Stimulated activated CD8-positive, alpha-beta memory T cell treated with anti-CD3 and anti-CD28 coated beads, Interleukin-7, amount 100 ng/mL, for 4 hours (primary cell): ENCODE measurements around the gene ELMO1.

ENCODE experiments used
- DNase-seq, 2 donors: peaks; one replicate each; pipeline ENCODE4 v3.0.0-alpha.2; 2020; ENCODE audit warnings: low read depth in 2 of 2

Gene ELMO1

DNA sequence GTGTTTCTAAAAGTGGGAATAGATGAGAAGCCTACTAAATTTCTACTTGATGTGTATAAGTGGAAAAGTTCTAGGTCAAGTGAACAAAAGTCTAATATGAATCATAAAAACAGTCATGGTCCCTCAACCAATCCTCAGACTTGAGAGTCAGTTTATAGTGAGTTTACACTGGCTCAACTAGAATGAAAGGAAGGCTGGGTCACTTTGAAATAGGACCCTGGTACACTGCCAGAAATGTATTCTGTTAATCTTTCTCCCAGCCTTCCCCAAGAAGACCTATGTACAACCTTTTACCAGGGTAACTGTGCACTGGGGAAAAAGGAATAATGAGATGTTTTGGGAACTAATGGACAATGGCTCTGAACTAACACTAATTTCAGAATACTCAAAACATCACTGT, 17.3 kb downstream of the ELMO1 start:
- DNase-seq, result no peak

- DNase-seq, result no peak
Observed at GRCh38 chr7:37430640-37431039, 18.0 kb downstream of the ELMO1 start.

DNA sequence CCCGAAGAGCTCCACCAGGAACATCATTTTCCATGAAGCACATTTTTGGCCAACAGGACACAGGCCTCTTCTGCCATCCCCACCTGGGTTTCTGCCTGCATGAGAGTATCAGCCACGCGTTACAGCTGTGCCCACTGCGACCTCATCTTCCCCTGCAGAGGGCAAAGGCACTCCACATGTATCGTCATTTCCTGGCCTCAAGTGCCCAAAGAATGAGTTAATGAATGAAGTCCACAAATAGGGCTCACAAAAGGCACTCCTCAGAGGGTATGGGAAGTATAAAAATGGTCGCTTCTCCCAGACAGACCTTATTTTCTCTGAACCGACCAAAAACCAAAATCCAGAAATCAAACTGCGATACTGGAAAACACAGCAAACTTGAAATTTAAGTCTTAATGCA, 18.5 kb downstream of the ELMO1 start:
- DNase-seq, result no peak

DNA sequence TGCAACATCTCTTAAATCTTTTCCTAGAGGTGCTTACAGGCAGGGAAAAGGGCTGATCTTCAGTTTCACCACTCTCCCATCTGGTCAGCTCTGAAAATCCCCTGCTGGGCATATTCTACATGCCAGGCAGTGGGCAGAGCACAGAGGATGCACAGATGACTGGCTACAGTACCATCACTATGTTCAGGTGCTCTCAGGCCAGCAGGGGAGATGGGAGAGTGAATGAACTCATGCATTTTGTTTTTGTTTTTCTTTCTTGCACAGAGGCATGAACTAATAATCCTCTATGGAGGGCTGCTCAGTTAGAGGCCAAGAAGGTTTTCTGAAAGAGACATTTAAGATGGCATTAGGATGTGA, 19.3 kb downstream of the ELMO1 start:
- no peak for DNase-seq

DNA sequence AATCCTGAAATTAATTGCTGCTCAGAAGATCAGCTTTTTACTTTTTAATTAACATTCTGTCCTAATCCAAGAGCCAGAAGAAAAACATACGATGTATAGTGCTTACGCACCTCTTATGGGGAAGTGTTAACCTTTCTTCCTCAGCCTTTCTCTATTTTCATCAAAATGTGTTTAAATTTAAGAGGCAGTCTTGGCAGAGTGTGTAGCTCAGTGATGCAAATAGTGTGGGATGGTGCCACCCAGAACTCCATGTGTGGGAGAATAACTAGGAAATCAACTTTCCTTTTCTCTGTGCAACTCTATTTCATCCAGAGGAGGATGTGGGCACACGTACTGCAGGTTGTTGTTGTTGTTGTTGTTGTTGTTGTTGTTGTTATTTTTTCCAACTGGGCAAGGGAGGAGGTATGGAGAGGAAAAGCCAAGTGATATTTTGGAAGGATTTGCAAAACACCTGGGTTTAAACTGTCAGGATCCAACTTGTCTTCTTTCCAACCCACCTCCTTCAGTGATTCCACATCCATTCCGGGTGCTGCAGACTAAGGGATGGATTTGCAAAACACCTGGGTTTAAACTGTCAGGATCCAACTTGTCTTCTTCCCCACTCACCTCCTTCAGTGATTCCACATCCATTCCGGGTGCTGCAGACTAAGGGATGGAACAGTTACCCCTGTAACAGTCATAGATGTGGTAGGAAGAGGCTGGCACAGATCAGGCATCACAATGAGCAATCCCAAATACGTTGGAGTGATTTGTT, 19.8 kb downstream of the ELMO1 start:
- no peak for DNase-seq

DNA sequence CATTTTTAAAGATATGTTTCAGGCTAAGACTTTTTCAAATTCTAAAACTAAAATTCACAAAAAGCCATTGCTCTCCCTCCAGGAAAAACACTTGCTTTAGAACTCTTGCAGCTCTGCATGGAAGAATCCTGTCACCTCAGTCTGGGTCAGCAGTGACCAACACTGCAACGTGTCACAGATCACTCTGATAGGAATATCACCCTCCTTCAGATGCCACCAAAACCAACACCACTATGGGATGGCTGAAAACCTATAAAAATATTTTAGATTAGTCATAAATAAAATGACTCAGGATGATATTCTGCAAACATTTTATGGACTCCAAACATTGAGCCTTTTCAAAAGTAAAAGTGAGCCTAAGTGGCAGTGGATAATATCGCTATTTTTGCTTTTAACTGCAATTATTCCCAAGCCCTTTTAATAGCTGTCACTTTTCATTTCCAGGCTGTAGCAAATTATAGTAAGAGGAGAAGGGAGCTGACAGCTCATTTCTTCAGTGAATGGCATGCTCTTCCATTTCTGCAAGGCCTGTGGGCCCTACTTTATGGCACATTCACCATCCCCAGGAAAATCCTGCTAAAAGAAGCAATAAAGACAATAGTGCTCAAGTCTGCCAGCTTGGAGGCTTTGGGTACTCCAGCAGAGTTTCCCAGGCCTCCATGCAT, 21.3 kb downstream of the ELMO1 start:
- no peak for DNase-seq

DNA sequence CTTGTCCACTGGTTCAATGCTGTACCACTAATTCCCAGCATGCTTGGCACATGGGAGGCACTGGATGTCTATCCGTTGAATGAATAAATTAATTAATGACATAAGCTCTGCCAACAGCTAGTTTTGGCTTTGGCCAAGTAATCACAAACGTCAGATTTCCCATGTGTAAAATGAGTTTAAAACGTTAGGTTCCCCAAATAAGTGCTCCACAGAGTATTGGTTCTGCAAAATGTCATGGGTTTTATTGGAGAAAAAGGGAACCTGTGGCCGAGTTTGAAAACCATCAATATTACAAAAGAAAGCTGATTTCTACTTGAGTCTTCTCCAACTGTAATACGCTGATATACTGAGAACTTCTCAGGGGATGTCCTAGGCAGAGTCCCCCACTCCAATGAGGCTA, 23.2 kb downstream of the ELMO1 start:
- no peak for DNase-seq

DNA sequence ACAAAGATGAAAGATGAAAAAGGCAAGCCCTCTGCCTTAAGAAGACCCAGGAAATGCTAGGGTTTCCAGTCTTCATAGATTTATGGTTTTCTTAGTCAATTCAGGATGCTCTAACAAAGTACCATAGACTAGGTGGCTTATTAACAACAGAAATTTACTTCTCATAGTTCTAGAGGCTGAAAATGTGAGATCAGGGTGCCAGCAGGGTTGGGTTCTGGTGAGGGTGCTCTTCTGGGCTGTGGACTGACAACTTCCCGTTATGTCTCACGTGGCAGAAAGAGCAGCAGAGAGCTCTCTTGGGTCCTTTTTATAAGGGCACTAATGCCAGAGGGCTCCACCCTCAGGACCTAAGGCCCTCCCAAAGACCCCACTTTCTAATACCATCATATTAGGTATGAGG, 23.7 kb downstream of the ELMO1 start:
- DNase-seq, result no peak

DNA sequence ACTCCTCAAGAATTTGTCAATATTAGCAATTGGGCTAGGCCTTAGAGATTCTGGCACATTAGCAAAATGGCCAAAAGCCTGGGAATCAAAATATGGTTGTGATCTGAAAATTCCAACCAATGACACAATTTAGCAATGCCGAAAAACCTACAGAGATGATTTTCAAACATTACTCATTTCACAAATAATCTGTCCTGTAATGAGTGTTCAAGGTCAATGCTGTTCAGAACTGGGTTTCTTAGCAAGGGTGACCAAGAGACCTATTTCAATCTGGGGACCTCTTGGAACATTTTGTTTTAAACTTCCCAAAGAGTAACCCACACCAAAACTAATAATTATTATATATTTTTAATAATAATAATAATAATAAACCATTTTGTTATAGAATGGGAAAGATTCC, 24.1 kb downstream of the ELMO1 start:
- DNase-seq, result no peak

DNA sequence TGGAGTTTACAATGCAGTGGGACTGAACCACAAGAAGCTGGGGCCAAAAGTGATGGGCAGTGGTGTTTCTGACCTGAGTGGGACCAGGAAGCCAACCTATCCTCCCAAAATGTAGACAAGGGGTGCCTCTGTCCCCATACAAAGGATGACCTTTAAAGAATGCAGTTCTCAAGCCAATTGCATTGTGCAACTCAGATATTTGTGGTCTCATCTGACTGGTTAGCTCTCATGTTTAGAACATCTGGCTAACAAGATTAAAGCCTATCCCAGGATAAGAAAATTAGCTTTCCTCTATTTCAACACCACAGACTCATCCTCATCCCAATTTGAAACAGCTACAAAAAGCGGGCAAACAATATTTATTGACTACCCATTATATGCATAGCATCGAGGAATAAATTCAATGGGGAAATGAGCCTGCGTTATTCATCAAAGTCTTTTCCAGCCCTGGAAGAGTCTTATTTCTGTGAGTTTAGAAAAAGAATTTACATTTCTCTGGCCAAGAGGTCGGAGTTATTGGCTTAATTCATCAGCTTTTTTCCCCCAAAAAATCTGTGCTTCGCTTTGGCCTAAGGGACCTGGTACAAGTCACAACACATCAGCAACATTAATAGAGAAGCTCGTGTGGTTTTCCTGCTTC, 26.7 kb downstream of the ELMO1 start:
- no peak for DNase-seq

- no peak for DNase-seq
Observed at GRCh38 chr7:37420946-37421695, 27.5 kb downstream of the ELMO1 start.

DNA sequence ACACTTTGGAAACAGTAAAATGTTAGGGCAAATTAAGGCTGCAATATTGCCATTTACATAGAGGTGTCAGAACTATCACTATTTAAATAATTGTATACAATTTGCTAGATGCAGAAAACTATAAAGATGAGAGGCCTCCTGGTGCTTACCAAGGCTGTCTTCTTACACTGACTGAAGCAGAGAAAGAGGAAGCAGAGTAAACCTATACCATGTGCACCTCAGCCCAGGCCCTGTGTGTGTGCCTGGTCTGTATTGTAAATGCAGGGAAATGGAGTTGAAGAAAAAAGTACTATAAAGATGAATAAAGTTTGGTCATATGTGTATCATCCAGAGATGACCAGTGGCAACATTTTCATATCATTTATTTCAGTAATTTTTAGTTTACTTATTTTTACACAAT, 29.2 kb downstream of the ELMO1 start:
- no peak for DNase-seq

GRCh38 chr7:37418381-37418780, 30.3 kb downstream of the ELMO1 start:
- DNase-seq, result no peak

- no peak for DNase-seq
Observed at GRCh38 chr7:37417107-37417474, 31.6 kb downstream of the ELMO1 start.

DNA sequence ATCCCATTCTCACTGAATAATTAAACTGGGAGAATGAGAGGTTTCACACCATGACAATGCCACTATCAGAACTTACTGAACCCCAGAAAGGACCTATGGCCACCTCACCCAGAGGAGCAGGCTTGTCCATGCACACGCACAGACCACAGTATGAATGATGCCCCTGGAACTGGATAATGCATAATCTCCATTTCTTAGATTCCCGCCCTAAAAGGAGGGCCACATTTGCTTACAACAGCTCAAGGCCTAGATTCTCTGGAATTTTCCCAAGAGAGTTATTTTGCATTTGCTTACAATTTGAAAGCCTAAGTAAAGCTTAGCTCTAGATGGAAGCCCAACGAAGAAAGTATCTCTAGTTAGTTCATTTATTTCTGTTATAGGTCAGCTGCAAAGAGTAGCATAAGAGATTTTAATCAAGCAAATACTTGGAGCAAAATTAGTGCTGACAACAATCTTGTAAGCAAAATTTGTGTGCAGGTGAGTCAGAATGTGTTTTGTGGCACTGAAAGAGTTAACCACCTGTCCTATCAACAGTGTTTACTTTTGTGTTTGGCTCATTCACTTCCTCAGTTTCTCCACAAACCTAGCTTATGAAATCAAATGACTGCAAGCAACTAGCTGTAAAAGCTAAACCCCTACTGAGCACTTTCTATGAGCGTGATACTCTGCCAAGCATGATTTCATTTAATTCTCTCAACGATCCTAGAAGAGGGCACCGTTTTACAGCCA, 32.1 kb downstream of the ELMO1 start:
- no peak for DNase-seq

- no peak for DNase-seq
Observed at GRCh38 chr7:37415629-37416028, 33.0 kb downstream of the ELMO1 start.

- no peak for DNase-seq
Observed at GRCh38 chr7:37414352-37414983, 34.2 kb downstream of the ELMO1 start.

GRCh38 chr7:37411444-37412034, 37.1 kb downstream of the ELMO1 start:
- peak; percentile 44 to 70 for DNase-seq

- no peak for DNase-seq
Observed at GRCh38 chr7:37410305-37411229, 38.1 kb downstream of the ELMO1 start.

GRCh38 chr7:37409461-37409860, 39.2 kb downstream of the ELMO1 start:
- DNase-seq, result no peak
